Endodermal cell (in vitro differentiated cells): Measurements from ENCODE around the gene ANKRD9. TPM values are rescaled to one million over a fixed set of nuclear protein-coding genes. Genes with fewer than 3 reads are reported as not detected.

Experiments used
- DNase-seq: peaks from one replicate; pipeline ENCODE4 v3.0.0-alpha.2; 2017
- H3K27ac ChIP-seq: 2 replicates; pipeline ENCODE4 v1.5.1; 2013; ENCODE audit warnings: mild to moderate bottlenecking, low read depth, low read length, moderate library complexity
- H3K27me3 ChIP-seq: 2 replicates; pipeline ENCODE4 v1.6.1; 2013; ENCODE audit warnings: mild to moderate bottlenecking, low read length, moderate library complexity; ENCODE audit not compliant: insufficient read depth, control insufficient read depth, poor library complexity, severe bottlenecking
- H3K36me3 ChIP-seq: 2 replicates; pipeline ENCODE4 v1.7.0; 2013; ENCODE audit warnings: mild to moderate bottlenecking, low read length, moderate library complexity; ENCODE audit not compliant: control insufficient read depth, insufficient read depth
- H3K4me1 ChIP-seq: one replicate; pipeline ENCODE4 v1.7.0; 2013; ENCODE audit warnings: low read length; ENCODE audit not compliant: control insufficient read depth, insufficient read depth
- H3K4me3 ChIP-seq: 2 replicates; pipeline ENCODE4 v1.5.1; 2013; ENCODE audit warnings: mild to moderate bottlenecking, low read length, moderate library complexity
- H3K9ac ChIP-seq: 2 replicates; pipeline ENCODE4 v1.6.1; 2013; ENCODE audit warnings: mild to moderate bottlenecking, low read length, moderate library complexity; ENCODE audit not compliant: poor library complexity, severe bottlenecking; ENCODE audit errors: extremely low read depth
- H3K9me3 ChIP-seq: 2 replicates; pipeline ENCODE4 v1.6.1; 2013; ENCODE audit warnings: mild to moderate bottlenecking, low read length, moderate library complexity; ENCODE audit not compliant: control insufficient read depth
- H3K27ac Mint-ChIP-seq: 2 replicates; pipeline ENCODE4 v1.8.0; 2020; ENCODE audit warnings: mixed read lengths
- H3K27me3 Mint-ChIP-seq: 2 replicates; pipeline ENCODE4 v1.8.0; 2021; ENCODE audit warnings: mild to moderate bottlenecking, mixed read lengths; ENCODE audit not compliant: insufficient read depth
- H3K36me3 Mint-ChIP-seq: 2 replicates; pipeline ENCODE4 v1.8.0; 2020; ENCODE audit warnings: low read depth, mixed read lengths
- H3K4me1 Mint-ChIP-seq: 2 replicates; pipeline ENCODE4 v1.8.0; 2020; ENCODE audit warnings: mixed read lengths
- H3K4me3 Mint-ChIP-seq: 2 replicates; pipeline ENCODE4 v1.8.0; 2020; ENCODE audit warnings: mild to moderate bottlenecking, moderate library complexity, mixed read lengths
- H3K9me3 Mint-ChIP-seq: 2 replicates; pipeline ENCODE4 v1.8.0; 2020; ENCODE audit warnings: mild to moderate bottlenecking, mixed read lengths
- WGBS, 2 experiments: methylation state at CpG; one replicate each; pipeline versions ENCODE4 v1.1.5 to v1.1.7; 2013; ENCODE audit warnings: missing lambda C conversion rate in 2 of 2, mixed read lengths in 1 of 2; ENCODE audit not compliant: insufficient coverage in 1 of 2, insufficient read length in 1 of 2; 5-methylcytosine and 5-hydroxymethylcytosine counted together
- total RNA-seq, 2 donors: library from RNA; stranded (reverse); fragmentation: NEBNext Ultra II Directional in 1 of 2; extraction: Animal tissue kit (Norgen Biotek cat#: 25700) in 1 of 2; gene quantifications; 2 replicates in 1 of 2; 3 replicates in 1 of 2; pipeline ENCODE4 v1.2.1, GENCODE V29; 2021
- TF ChIP-seq, protein P1 (sequence below): fragments of 200-600 bp; sonication (generic); conservative IDR thresholded peaks from 2 replicates; pipeline ENCODE4 v1.5.0; 2021; ENCODE audit warnings: antibody characterized with exemption, mild to moderate bottlenecking

The ANKRD9 gene
- total RNA-seq, 2 donors from 2014 or later = 32.7 to 38.9 TPM

DNA sequence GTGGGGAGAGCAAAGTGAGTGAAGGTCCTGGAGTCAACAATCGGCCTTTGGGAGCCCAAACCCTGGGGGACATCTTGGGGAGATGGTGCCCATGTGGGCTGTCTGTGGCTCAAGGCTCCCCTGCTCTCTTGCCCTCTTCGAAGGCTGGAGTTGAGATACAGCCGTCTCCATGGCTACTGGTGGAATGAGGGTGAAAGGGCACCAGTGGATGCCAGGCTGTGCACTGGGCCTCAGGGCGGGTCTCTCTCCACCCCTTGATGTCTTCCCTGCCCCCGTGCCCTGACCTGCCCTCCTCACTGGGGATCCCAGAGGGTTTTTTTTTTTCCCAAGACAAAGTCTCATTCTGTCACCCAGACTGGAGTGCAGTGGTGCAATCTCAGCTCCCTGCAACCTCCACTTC, 2.0 kb upstream of the ANKRD9 start:
- H3K36me3 Mint-ChIP-seq = peaks cover 7% of the 10 kb centered on the region
- H3K4me1 Mint-ChIP-seq = peaks cover 13% of the 10 kb centered on the region
- Histone ChIP-seq H3K4me3 (no peak overlapping the region), H3K27me3 (no peaks in the 10 kb centered on the region), H3K27ac (no peak overlapping the region), H3K9ac (no peak overlapping the region), H3K36me3 (no peaks in the 10 kb centered on the region), H3K4me1 (peaks cover 3% of the 10 kb centered on the region), H3K9me3 (no peaks in the 10 kb centered on the region)
- H3K4me3 Mint-ChIP-seq = no peak overlapping the region
- TF ChIP-seq, protein P1, sequence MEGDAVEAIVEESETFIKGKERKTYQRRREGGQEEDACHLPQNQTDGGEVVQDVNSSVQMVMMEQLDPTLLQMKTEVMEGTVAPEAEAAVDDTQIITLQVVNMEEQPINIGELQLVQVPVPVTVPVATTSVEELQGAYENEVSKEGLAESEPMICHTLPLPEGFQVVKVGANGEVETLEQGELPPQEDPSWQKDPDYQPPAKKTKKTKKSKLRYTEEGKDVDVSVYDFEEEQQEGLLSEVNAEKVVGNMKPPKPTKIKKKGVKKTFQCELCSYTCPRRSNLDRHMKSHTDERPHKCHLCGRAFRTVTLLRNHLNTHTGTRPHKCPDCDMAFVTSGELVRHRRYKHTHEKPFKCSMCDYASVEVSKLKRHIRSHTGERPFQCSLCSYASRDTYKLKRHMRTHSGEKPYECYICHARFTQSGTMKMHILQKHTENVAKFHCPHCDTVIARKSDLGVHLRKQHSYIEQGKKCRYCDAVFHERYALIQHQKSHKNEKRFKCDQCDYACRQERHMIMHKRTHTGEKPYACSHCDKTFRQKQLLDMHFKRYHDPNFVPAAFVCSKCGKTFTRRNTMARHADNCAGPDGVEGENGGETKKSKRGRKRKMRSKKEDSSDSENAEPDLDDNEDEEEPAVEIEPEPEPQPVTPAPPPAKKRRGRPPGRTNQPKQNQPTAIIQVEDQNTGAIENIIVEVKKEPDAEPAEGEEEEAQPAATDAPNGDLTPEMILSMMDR = no peak
- 79 to 96% methylated on average over 3 to 5 of the region's 5 CpGs for WGBS, 2 experiments
- H3K9me3 Mint-ChIP-seq = no peaks in the 10 kb centered on the region
- no peak for DNase-seq
- H3K27ac Mint-ChIP-seq = no peak overlapping the region
- H3K27me3 Mint-ChIP-seq = peaks cover 2% of the 10 kb centered on the region

- DNase-seq = peak; percentile 98
- Mint-ChIP-seq H3K36me3 (peaks cover 10% of the 10 kb centered on the region), H3K4me3 (peak overlapping the region; percentile 69), H3K27ac (peak overlapping the region; percentile 91), H3K27me3 (peaks cover 2% of the 10 kb centered on the region), H3K4me1 (peaks cover 12% of the 10 kb centered on the region), H3K9me3 (no peaks in the 10 kb centered on the region)
- 33 to 48% methylated on average over 8 to 19 of the region's 19 CpGs for WGBS, 2 experiments
- peak overlapping the region; percentile 82 for H3K4me3 ChIP-seq
- peak overlapping the region; percentile 49 for H3K27ac ChIP-seq
- H3K9ac ChIP-seq = no peak overlapping the region
- TF ChIP-seq, protein P1 = no peak
- H3K27me3 ChIP-seq = no peaks in the 10 kb centered on the region
- peaks cover 3% of the 10 kb centered on the region for H3K4me1 ChIP-seq
- H3K36me3 ChIP-seq = no peaks in the 10 kb centered on the region
- no peaks in the 10 kb centered on the region for H3K9me3 ChIP-seq
Observed at GRCh38 chr14:102510616-102511520, 1.3 kb upstream of the ANKRD9 start.

DNA sequence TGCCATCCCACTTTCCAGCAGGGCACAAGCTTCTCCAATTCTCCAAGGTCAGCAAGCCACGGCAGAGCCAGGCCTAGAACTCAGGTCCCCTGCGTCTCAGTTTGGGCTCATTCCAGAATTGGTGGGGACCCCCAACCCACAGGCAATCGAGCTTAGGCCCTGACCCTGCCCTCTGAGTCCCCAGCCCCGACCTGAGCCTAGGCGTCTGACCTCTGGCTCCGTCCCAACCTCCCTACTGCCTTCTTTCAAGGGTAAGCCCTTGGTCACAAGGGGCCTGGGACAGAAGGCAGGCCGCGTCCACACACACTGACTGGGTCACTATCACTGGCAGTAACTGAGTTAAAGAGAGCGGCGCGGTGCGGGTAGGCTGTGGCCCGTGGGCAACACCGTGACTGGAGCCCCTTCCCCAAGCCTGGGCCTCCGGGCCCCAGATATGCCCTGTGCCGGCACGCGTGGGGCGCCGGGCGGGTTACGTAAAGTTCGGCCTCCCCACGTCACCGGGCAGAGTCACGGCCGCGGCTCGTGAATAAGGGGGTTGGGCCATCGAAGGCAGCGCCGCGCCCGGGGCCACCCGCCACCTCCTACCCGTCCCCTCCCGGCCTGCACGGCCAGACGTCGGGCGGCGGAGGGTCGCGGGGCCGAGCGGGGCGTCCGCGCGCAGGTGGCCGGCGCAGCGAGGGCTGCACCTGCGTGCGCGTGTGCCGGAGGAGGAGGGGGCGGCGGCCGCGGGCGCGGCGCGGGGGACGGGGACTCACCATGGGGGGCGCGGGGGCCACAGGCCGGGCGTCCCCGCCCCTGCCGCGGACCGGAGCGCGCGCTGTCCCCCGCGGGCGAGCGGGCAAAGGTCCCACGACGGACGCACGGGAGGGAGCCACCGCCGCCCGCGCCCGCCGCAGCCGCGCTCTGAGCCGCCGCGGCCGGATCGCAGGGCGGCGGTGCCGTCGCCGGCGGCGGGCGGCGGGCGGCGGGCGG, 516 bp downstream of the ANKRD9 start:
- H3K9me3 ChIP-seq = no peaks in the 10 kb centered on the region
- Mint-ChIP-seq H3K4me3 (peak overlapping the region; percentile 71), H3K27ac (peak overlapping the region; percentile 78), H3K4me1 (peaks cover 12% of the 10 kb centered on the region), H3K9me3 (no peaks in the 10 kb centered on the region), H3K36me3 (peaks cover 13% of the 10 kb centered on the region), H3K27me3 (peaks cover 2% of the 10 kb centered on the region)
- peaks cover 3% of the 10 kb centered on the region for H3K4me1 ChIP-seq
- H3K27me3 ChIP-seq = no peaks in the 10 kb centered on the region
- H3K36me3 ChIP-seq = no peaks in the 10 kb centered on the region
- DNase-seq = peak; percentile 75
- no peak overlapping the region for H3K27ac ChIP-seq
- TF ChIP-seq, protein P1 = no peak
- 4 to 13% methylated on average over 18 to 104 of the region's 110 CpGs for WGBS, 2 experiments
- H3K4me3 ChIP-seq = peak overlapping the region; percentile 82
- peak overlapping the region; percentile 32 for H3K9ac ChIP-seq
